Measurements from ENCODE around the gene SPSB1.

SPSB1 gene

DNA sequence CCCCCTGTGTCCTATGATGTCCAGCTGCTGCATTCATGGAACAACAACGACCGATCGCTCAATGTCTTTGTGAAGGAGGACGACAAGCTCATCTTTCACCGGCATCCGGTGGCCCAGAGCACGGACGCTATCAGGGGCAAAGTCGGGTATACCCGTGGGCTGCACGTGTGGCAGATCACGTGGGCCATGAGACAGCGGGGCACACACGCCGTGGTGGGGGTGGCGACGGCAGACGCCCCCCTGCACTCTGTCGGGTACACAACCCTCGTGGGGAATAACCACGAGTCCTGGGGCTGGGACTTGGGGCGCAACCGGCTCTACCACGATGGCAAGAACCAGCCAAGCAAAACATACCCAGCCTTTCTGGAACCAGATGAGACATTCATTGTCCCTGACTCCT lies 63.3 kb downstream of the SPSB1 start:
- peaks cover 2% of the 10 kb centered on the region for H3K27me3 ChIP-seq (ENCODE audit: insufficient read depth, poor library complexity, severe bottlenecking)
- H3K4me3 ChIP-seq (replicated peaks; ENCODE audit: insufficient read depth, low read length) = no peak overlapping the region
- TF ChIP-seq, protein P1, sequence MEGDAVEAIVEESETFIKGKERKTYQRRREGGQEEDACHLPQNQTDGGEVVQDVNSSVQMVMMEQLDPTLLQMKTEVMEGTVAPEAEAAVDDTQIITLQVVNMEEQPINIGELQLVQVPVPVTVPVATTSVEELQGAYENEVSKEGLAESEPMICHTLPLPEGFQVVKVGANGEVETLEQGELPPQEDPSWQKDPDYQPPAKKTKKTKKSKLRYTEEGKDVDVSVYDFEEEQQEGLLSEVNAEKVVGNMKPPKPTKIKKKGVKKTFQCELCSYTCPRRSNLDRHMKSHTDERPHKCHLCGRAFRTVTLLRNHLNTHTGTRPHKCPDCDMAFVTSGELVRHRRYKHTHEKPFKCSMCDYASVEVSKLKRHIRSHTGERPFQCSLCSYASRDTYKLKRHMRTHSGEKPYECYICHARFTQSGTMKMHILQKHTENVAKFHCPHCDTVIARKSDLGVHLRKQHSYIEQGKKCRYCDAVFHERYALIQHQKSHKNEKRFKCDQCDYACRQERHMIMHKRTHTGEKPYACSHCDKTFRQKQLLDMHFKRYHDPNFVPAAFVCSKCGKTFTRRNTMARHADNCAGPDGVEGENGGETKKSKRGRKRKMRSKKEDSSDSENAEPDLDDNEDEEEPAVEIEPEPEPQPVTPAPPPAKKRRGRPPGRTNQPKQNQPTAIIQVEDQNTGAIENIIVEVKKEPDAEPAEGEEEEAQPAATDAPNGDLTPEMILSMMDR (IDR thresholded peaks at IDR 0.05; ENCODE audit: insufficient read depth, low read length) = no peak
- TF ChIP-seq, protein P2, sequence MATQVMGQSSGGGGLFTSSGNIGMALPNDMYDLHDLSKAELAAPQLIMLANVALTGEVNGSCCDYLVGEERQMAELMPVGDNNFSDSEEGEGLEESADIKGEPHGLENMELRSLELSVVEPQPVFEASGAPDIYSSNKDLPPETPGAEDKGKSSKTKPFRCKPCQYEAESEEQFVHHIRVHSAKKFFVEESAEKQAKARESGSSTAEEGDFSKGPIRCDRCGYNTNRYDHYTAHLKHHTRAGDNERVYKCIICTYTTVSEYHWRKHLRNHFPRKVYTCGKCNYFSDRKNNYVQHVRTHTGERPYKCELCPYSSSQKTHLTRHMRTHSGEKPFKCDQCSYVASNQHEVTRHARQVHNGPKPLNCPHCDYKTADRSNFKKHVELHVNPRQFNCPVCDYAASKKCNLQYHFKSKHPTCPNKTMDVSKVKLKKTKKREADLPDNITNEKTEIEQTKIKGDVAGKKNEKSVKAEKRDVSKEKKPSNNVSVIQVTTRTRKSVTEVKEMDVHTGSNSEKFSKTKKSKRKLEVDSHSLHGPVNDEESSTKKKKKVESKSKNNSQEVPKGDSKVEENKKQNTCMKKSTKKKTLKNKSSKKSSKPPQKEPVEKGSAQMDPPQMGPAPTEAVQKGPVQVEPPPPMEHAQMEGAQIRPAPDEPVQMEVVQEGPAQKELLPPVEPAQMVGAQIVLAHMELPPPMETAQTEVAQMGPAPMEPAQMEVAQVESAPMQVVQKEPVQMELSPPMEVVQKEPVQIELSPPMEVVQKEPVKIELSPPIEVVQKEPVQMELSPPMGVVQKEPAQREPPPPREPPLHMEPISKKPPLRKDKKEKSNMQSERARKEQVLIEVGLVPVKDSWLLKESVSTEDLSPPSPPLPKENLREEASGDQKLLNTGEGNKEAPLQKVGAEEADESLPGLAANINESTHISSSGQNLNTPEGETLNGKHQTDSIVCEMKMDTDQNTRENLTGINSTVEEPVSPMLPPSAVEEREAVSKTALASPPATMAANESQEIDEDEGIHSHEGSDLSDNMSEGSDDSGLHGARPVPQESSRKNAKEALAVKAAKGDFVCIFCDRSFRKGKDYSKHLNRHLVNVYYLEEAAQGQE (IDR thresholded peaks at IDR 0.05; ENCODE audit: insufficient replicate concordance, low read depth) = no peak
- TF ChIP-seq SPI1 (IDR thresholded peaks at IDR 0.05; ENCODE audit: borderline replicate concordance, low read depth) (no peak), GABPA (IDR thresholded peaks at IDR 0.05; ENCODE audit: low read depth) (no peak), POLR2AphosphoS5 (IDR thresholded peaks at IDR 0.05; ENCODE audit: low read depth) (no peak)
- no peak overlapping the region for H3K27ac ChIP-seq (replicated peaks)
- DNase-seq (ENCODE audit: low read depth in 1 of 2, low spot score in 1 of 2) = no peak

DNA sequence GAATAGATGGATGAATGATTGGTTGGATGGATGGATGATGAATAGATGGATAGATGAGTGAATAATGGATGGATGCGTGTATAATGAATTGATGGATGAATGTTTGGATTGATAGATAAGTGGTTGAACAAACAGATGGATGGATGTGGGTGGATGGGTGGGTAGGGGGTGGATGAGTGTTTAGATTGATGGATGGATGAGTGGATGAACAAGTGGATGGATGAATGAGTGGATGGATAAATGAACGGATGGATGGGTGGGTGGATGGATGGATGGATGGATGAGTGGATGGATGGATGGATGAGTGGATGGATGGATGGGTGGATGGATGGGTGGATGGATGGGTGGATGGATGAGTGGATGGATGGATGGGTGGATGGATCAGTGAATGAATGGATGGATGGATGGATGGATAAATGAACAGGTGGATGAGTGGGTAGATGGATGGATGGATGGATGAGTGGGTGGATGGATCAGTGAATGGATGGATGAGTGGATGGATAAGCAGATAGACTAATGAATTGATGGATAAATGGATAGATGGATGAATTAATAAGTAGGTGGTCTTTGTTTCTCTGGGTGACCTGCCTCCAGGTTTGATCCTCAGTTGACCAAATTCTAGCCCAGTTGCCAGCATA lies 64.3 kb downstream of the SPSB1 start:
- no peak for DNase-seq (ENCODE audit: low read depth in 1 of 2, low spot score in 1 of 2)
- Histone ChIP-seq H3K27ac (replicated peaks) (no peak overlapping the region), H3K27me3 (ENCODE audit: insufficient read depth, poor library complexity, severe bottlenecking) (peaks cover 2% of the 10 kb centered on the region), H3K4me3 (replicated peaks; ENCODE audit: insufficient read depth, low read length) (no peak overlapping the region)
- TF ChIP-seq GABPA (IDR thresholded peaks at IDR 0.05; ENCODE audit: low read depth) = no peak
- TF ChIP-seq, protein P2 (IDR thresholded peaks at IDR 0.05; ENCODE audit: insufficient replicate concordance, low read depth) = no peak
- TF ChIP-seq SPI1 (IDR thresholded peaks at IDR 0.05; ENCODE audit: borderline replicate concordance, low read depth) = no peak
- TF ChIP-seq, protein P1 (IDR thresholded peaks at IDR 0.05; ENCODE audit: insufficient read depth, low read length) = no peak
- TF ChIP-seq POLR2AphosphoS5 (IDR thresholded peaks at IDR 0.05; ENCODE audit: low read depth) = no peak

DNA sequence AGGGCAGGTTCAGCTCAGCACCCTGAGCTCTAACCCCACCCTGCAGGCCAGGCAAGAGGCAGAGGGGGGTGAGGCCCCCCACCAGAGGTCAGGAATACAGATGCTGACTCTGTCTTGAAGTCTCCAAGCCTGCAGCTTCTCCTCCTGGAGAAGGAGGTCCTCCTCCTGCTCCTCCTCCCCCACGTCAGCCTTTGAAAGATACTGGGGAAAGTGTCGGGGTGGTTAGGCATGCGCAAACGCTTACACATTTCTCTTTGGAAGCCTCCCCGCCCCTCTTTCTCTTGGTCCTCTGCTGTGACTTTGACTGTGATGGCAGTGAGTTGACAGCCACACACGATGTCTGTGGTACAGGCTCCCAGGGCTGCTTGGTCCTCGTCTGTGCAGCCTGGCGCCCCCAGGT lies 65.3 kb downstream of the SPSB1 start:
- TF ChIP-seq SPI1 (IDR thresholded peaks at IDR 0.05; ENCODE audit: borderline replicate concordance, low read depth) (no peak), GABPA (IDR thresholded peaks at IDR 0.05; ENCODE audit: low read depth) (no peak), POLR2AphosphoS5 (IDR thresholded peaks at IDR 0.05; ENCODE audit: low read depth) (no peak)
- TF ChIP-seq, protein P1 (IDR thresholded peaks at IDR 0.05; ENCODE audit: insufficient read depth, low read length) = no peak
- TF ChIP-seq, protein P2 (IDR thresholded peaks at IDR 0.05; ENCODE audit: insufficient replicate concordance, low read depth) = no peak
- Histone ChIP-seq H3K27ac (replicated peaks) (no peak overlapping the region), H3K27me3 (ENCODE audit: insufficient read depth, poor library complexity, severe bottlenecking) (peaks cover 2% of the 10 kb centered on the region), H3K4me3 (replicated peaks; ENCODE audit: insufficient read depth, low read length) (no peak overlapping the region)
- no peak for DNase-seq (ENCODE audit: low read depth in 1 of 2, low spot score in 1 of 2)

Measured in HL-60 (cell line).